ENCODE results near the gene RTEL1.

The RTEL1 gene

GRCh38 chr20:63745424-63745805 is 87.3 kb downstream of the RTEL1 start:
- in situ Hi-C loops (cut with HindIII; ENCODE audit: low sequenced_read_pairs), result no loop called here
- TF ChIP-seq CTCF (IDR thresholded peaks at IDR 0.05; ENCODE audit: low read depth, low read length, missing control alignments), result no peak
- H3K4me3 ChIP-seq (ENCODE audit: low read depth, low read length), result no peak overlapping the region
- no peak for DNase-seq (ENCODE audit: low read depth)

All from astrocyte of the cerebellum (primary cell).